K562 (cell line): ENCODE measurements around the gene BAIAP3. TPM values are rescaled to one million over a fixed set of nuclear protein-coding genes. Genes with fewer than 3 reads are reported as not detected.

Experiments
- ATF1 ChIP-seq, 2 experiments: fragments of 450-650 bp in 1 of 2; IDR thresholded peaks; 2 replicates each; pipeline ENCODE4 v1.6.1; 2016; ENCODE audit warnings: missing compliant biosample characterization in 1 of 2, missing genetic modification characterization in 1 of 2
- CBFA2T3 ChIP-seq: fragments of 450-650 bp; IDR thresholded peaks from 2 replicates; pipeline ENCODE4 v1.6.1; 2017
- E2F3 ChIP-seq: fragments of 250-450 bp; sonication (Bioruptor Pico); IDR thresholded peaks from 2 replicates; pipeline ENCODE4 v1.4.0; 2020; ENCODE audit warnings: mild to moderate bottlenecking
- ETV1 ChIP-seq: fragments of 450-650 bp; conservative IDR thresholded peaks from 2 replicates; pipeline ENCODE4 v1.6.1; 2016; ENCODE audit warnings: missing genetic modification characterization, control low read depth, low read depth, missing compliant biosample characterization
- L3MBTL2 ChIP-seq: fragments of 450-650 bp; IDR thresholded peaks from 2 replicates; pipeline ENCODE4 v1.6.1; 2016; ENCODE audit warnings: mild to moderate bottlenecking, moderate library complexity
- NEUROD1 ChIP-seq: fragments of 150-350 bp; IDR thresholded peaks from 2 replicates; pipeline ENCODE4 v1.6.1; 2014; ENCODE audit warnings: borderline replicate concordance, low read length, low read depth; ENCODE audit not compliant: partially characterized antibody
- NFIC ChIP-seq: fragments of 450-650 bp; IDR thresholded peaks from 2 replicates; pipeline ENCODE4 v1.6.1; 2017; ENCODE audit warnings: mild to moderate bottlenecking, inconsistent platforms
- NRF1 ChIP-seq, 2 experiments: fragments of 450-650 bp; IDR thresholded peaks in 1 of 2; conservative IDR thresholded peaks in 1 of 2; 2 replicates each; pipeline ENCODE4 v1.6.1; 2014; ENCODE audit warnings: mild to moderate bottlenecking in 2 of 2
- ZFX ChIP-seq: sonication (generic); formaldehyde crosslinking; IDR thresholded peaks from 2 replicates; pipeline ENCODE4 v1.8.0; 2022; ENCODE audit warnings: mild to moderate bottlenecking, missing genetic modification reagents, moderate library complexity
- polyA plus RNA-seq, 8 experiments: library from polyadenylated mRNA; depleted of rRNA in 4 of 8; stranded (reverse) in 5 of 8; unstranded in 3 of 8; fragments of >200 nt; fragmentation: Nextera tagmentation in 2 of 8; fragmentation: Illumina TruSeq in 1 of 8; extraction: Ambion mirVana in 2 of 8; extraction: Trizol in 1 of 8; gene quantifications; 2 replicates each; pipeline versions ENCODE4 v1.2.1 to v1.2.3, GENCODE V29; 2011 to 2014; ENCODE audit warnings: inconsistent platforms in 1 of 8, missing spikeins in 1 of 8
- total RNA-seq, 7 experiments: library from RNA; depleted of rRNA in 6 of 7; stranded (reverse); fragments of >200 nt in 6 of 7; fragmentation: Illumina TruSeq in 2 of 7; extraction: Trizol in 2 of 7; gene quantifications; 2 replicates each; pipeline versions ENCODE4 v1.2.1 to v1.2.3, GENCODE V29; 2011 to 2021; ENCODE audit warnings: low replicate concordance in 1 of 7
- TF ChIP-seq, protein P1 (sequence below): fragments of 450-650 bp; IDR thresholded peaks from 2 replicates; pipeline ENCODE4 v1.6.1; 2016; ENCODE audit warnings: mild to moderate bottlenecking, moderate library complexity
- TF ChIP-seq, protein P2 (sequence below): sonication (generic); formaldehyde crosslinking; IDR thresholded peaks from 2 replicates; pipeline ENCODE4 v1.9.0; 2022; ENCODE audit warnings: mild to moderate bottlenecking, missing genetic modification reagents
- TF ChIP-seq, protein P3 (sequence below): fragments of 450-650 bp; formaldehyde crosslinking; IDR thresholded peaks from 2 replicates; pipeline ENCODE4 v1.4.0; 2020; ENCODE audit warnings: mild to moderate bottlenecking, moderate library complexity
- TF ChIP-seq, protein P4 (sequence below): sonication (generic); formaldehyde crosslinking; IDR thresholded peaks from 2 replicates; pipeline ENCODE4 v1.8.0; 2022; ENCODE audit warnings: missing genetic modification reagents, mild to moderate bottlenecking, borderline replicate concordance

Gene BAIAP3
- total and polyA plus RNA-seq, 9 of the 15 experiments (the other 6 are each of a cell fraction or from before 2014, with no cell fraction given): 0.03 to 4.5 (median 0.57) TPM; not detected in 1

DNA sequence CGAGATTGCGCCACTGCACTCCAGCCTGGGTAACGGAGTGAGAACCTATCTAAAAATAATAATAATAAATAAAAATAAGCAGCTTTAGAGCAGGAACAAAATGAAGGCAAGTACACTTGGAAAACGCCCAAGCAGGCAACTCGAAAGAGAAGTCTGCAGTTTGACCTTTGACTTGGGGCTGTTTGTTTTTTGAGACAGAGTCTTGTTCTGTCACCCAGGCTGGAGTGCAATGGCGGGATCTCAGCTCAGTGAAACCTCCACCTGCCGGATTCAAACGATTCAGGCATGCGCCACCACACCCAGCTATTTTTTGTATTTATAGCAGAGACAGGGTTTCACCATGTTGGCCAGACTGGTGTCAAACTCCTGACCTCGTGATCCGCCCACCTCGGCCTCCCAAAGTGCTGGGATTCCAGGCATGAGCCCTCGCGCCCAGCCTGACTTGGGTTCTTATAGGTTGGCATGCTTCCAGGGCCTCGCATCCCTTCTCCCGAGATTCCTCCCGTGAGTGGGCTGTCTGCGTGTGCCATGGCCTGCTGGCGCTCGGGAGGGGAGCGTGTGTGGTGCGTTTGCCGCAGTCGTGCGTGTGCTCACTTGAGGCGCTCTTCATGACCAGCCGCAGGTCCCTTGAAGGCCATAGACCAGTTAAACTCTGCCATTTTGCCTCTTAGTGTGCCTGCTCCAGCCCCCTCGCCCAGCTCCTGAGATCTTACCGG lies 42.4 kb upstream of the BAIAP3 start (continued):
- TF ChIP-seq, protein P1, sequence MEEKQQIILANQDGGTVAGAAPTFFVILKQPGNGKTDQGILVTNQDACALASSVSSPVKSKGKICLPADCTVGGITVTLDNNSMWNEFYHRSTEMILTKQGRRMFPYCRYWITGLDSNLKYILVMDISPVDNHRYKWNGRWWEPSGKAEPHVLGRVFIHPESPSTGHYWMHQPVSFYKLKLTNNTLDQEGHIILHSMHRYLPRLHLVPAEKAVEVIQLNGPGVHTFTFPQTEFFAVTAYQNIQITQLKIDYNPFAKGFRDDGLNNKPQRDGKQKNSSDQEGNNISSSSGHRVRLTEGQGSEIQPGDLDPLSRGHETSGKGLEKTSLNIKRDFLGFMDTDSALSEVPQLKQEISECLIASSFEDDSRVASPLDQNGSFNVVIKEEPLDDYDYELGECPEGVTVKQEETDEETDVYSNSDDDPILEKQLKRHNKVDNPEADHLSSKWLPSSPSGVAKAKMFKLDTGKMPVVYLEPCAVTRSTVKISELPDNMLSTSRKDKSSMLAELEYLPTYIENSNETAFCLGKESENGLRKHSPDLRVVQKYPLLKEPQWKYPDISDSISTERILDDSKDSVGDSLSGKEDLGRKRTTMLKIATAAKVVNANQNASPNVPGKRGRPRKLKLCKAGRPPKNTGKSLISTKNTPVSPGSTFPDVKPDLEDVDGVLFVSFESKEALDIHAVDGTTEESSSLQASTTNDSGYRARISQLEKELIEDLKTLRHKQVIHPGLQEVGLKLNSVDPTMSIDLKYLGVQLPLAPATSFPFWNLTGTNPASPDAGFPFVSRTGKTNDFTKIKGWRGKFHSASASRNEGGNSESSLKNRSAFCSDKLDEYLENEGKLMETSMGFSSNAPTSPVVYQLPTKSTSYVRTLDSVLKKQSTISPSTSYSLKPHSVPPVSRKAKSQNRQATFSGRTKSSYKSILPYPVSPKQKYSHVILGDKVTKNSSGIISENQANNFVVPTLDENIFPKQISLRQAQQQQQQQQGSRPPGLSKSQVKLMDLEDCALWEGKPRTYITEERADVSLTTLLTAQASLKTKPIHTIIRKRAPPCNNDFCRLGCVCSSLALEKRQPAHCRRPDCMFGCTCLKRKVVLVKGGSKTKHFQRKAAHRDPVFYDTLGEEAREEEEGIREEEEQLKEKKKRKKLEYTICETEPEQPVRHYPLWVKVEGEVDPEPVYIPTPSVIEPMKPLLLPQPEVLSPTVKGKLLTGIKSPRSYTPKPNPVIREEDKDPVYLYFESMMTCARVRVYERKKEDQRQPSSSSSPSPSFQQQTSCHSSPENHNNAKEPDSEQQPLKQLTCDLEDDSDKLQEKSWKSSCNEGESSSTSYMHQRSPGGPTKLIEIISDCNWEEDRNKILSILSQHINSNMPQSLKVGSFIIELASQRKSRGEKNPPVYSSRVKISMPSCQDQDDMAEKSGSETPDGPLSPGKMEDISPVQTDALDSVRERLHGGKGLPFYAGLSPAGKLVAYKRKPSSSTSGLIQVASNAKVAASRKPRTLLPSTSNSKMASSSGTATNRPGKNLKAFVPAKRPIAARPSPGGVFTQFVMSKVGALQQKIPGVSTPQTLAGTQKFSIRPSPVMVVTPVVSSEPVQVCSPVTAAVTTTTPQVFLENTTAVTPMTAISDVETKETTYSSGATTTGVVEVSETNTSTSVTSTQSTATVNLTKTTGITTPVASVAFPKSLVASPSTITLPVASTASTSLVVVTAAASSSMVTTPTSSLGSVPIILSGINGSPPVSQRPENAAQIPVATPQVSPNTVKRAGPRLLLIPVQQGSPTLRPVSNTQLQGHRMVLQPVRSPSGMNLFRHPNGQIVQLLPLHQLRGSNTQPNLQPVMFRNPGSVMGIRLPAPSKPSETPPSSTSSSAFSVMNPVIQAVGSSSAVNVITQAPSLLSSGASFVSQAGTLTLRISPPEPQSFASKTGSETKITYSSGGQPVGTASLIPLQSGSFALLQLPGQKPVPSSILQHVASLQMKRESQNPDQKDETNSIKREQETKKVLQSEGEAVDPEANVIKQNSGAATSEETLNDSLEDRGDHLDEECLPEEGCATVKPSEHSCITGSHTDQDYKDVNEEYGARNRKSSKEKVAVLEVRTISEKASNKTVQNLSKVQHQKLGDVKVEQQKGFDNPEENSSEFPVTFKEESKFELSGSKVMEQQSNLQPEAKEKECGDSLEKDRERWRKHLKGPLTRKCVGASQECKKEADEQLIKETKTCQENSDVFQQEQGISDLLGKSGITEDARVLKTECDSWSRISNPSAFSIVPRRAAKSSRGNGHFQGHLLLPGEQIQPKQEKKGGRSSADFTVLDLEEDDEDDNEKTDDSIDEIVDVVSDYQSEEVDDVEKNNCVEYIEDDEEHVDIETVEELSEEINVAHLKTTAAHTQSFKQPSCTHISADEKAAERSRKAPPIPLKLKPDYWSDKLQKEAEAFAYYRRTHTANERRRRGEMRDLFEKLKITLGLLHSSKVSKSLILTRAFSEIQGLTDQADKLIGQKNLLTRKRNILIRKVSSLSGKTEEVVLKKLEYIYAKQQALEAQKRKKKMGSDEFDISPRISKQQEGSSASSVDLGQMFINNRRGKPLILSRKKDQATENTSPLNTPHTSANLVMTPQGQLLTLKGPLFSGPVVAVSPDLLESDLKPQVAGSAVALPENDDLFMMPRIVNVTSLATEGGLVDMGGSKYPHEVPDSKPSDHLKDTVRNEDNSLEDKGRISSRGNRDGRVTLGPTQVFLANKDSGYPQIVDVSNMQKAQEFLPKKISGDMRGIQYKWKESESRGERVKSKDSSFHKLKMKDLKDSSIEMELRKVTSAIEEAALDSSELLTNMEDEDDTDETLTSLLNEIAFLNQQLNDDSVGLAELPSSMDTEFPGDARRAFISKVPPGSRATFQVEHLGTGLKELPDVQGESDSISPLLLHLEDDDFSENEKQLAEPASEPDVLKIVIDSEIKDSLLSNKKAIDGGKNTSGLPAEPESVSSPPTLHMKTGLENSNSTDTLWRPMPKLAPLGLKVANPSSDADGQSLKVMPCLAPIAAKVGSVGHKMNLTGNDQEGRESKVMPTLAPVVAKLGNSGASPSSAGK: peak; percentile 41; the same call in 1 of the 2 replicates
- TF ChIP-seq, protein P2, sequence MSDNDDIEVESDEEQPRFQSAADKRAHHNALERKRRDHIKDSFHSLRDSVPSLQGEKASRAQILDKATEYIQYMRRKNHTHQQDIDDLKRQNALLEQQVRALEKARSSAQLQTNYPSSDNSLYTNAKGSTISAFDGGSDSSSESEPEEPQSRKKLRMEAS (CRISPR knock-in tag): peak; percentile 69
- TF ChIP-seq, protein P3, sequence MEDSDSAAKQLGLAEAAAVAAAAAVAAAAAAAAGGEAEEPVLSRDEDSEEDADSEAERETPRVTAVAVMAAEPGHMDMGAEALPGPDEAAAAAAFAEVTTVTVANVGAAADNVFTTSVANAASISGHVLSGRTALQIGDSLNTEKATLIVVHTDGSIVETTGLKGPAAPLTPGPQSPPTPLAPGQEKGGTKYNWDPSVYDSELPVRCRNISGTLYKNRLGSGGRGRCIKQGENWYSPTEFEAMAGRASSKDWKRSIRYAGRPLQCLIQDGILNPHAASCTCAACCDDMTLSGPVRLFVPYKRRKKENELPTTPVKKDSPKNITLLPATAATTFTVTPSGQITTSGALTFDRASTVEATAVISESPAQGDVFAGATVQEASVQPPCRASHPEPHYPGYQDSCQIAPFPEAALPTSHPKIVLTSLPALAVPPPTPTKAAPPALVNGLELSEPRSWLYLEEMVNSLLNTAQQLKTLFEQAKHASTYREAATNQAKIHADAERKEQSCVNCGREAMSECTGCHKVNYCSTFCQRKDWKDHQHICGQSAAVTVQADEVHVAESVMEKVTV: no peak
- TF ChIP-seq ETV1 (tag) (no peak), ATF1 (CRISPR knock-in tag; IDR thresholded peaks at IDR 0.05) (no peak), ATF1 (tag; IDR thresholded peaks at IDR 0.05) (no peak), L3MBTL2 (peak; percentile 58; the same call in 1 of the 2 replicates), CBFA2T3 (peak; percentile 50), NFIC (peak; percentile 72), E2F3 (CRISPR knock-in tag) (no peak), NRF1 (conservative IDR thresholded peaks at IDR 0.05 in 1 of 2, IDR thresholded peaks at IDR 0.05 in 1 of 2) (peak in 1 of 2 experiments; percentile 34; a peak in 1 of 4 replicates), ZFX (CRISPR knock-in tag) (peak; percentile 42; the same call in 1 of the 2 replicates), NEUROD1 (no peak)
- TF ChIP-seq, protein P4, sequence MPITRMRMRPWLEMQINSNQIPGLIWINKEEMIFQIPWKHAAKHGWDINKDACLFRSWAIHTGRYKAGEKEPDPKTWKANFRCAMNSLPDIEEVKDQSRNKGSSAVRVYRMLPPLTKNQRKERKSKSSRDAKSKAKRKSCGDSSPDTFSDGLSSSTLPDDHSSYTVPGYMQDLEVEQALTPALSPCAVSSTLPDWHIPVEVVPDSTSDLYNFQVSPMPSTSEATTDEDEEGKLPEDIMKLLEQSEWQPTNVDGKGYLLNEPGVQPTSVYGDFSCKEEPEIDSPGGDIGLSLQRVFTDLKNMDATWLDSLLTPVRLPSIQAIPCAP (CRISPR knock-in tag): no peak
